Osteoblast (primary cell): ENCODE measurements around the gene KREMEN1. TPM values are rescaled to one million over a fixed set of nuclear protein-coding genes. Genes with fewer than 3 reads are reported as not detected.
A peak's percentile ranks its signal among the peaks of the same experiment; 100 is the strongest.

Source experiments
- DNase-seq: peaks from one replicate; pipeline ENCODE4 v3.0.0; 2011; ENCODE audit warnings: low spot score, mixed read lengths; ENCODE audit not compliant: insufficient read length; ENCODE audit errors: missing footprints
- H2AFZ ChIP-seq: 2 replicates; pipeline ENCODE4 v1.6.0; 2011; ENCODE audit warnings: mild to moderate bottlenecking, low read length
- H3K27ac ChIP-seq: 2 replicates; pipeline ENCODE4 v1.5.1; 2011; ENCODE audit warnings: mild to moderate bottlenecking, low read depth, low read length, moderate library complexity
- H3K27me3 ChIP-seq: 2 replicates; pipeline ENCODE4 v1.6.0; 2012; ENCODE audit warnings: mild to moderate bottlenecking, control low read depth, inconsistent platforms, low read length, moderate library complexity; ENCODE audit not compliant: insufficient read depth
- H3K36me3 ChIP-seq: 2 replicates; pipeline ENCODE4 v1.5.1; 2011; ENCODE audit warnings: mild to moderate bottlenecking, low read length, control low read depth, moderate library complexity; ENCODE audit not compliant: insufficient read depth
- H3K4me1 ChIP-seq: 2 replicates; pipeline ENCODE4 v1.5.1; 2011; ENCODE audit warnings: mild to moderate bottlenecking, low read length, control low read depth, moderate library complexity; ENCODE audit not compliant: insufficient read depth
- H3K4me2 ChIP-seq: 2 replicates; pipeline ENCODE4 v1.6.0; 2011; ENCODE audit warnings: mild to moderate bottlenecking, low read length; ENCODE audit not compliant: insufficient read depth
- H3K4me3 ChIP-seq: fragments of 200-600 bp; sonication (generic); 3 replicates; pipeline ENCODE4 v1.5.1; 2012; ENCODE audit warnings: mild to moderate bottlenecking, low read length, inconsistent platforms; ENCODE audit not compliant: insufficient read depth
- H3K79me2 ChIP-seq: 2 replicates; pipeline ENCODE4 v1.6.0; 2012; ENCODE audit warnings: mild to moderate bottlenecking, low read length, control low read depth, inconsistent platforms; ENCODE audit not compliant: insufficient read depth
- H3K9me3 ChIP-seq: 2 replicates; pipeline ENCODE4 v1.5.1; 2011; ENCODE audit warnings: low read depth, low read length, control low read depth
- H4K20me1 ChIP-seq: 2 replicates; pipeline ENCODE4 v1.6.0; 2012; ENCODE audit warnings: mild to moderate bottlenecking, low read length, control low read depth; ENCODE audit not compliant: insufficient read depth
- total RNA-seq: library from RNA; depleted of rRNA; stranded (reverse); fragments of >200 nt; gene quantifications from 2 replicates; pipeline ENCODE4 v1.2.3, GENCODE V29; 2012
- TF ChIP-seq, protein P1 (sequence below): IDR thresholded peaks from 2 replicates; pipeline ENCODE4 v1.5.1; 2011; ENCODE audit warnings: mild to moderate bottlenecking, low read depth, low read length, moderate library complexity; ENCODE audit errors: extremely low read depth

KREMEN1 gene
- total RNA-seq, 1 donor = 6.5 TPM

DNA sequence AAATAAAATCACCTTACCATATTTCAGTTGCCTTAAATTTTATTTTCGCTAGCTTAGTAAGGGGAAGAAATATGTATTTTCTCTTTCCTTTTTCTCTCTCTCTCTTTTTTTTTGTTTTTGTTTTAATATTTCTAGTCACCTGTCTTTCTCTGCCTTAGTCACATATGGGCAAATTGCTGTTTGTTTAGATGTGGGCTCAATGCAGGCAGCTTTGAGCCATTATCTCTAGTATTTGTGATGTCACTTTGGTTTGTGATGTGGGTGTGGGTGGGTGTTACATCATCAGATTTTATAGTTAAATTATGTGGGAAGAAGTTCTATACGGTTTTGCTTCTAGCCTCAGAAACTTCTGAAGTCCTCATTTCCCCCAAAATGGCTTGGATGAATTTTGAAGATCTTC, 11.1 kb upstream of the KREMEN1 start, which contains the start of gene C22orf31:
C22orf31 (minus strand) TSS at position 59 of the 400 bp plus-strand sequence; CDS start at position 20, 39 bp downstream.
- H3K4me2 ChIP-seq = no peak within 1 kb of the TSS
- no peak within 1 kb of the TSS for H3K4me3 ChIP-seq
- TF ChIP-seq, protein P1, sequence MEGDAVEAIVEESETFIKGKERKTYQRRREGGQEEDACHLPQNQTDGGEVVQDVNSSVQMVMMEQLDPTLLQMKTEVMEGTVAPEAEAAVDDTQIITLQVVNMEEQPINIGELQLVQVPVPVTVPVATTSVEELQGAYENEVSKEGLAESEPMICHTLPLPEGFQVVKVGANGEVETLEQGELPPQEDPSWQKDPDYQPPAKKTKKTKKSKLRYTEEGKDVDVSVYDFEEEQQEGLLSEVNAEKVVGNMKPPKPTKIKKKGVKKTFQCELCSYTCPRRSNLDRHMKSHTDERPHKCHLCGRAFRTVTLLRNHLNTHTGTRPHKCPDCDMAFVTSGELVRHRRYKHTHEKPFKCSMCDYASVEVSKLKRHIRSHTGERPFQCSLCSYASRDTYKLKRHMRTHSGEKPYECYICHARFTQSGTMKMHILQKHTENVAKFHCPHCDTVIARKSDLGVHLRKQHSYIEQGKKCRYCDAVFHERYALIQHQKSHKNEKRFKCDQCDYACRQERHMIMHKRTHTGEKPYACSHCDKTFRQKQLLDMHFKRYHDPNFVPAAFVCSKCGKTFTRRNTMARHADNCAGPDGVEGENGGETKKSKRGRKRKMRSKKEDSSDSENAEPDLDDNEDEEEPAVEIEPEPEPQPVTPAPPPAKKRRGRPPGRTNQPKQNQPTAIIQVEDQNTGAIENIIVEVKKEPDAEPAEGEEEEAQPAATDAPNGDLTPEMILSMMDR = no peak
- H3K27me3 ChIP-seq = peaks cover under 1% of the 10 kb centered on the region
- H4K20me1 ChIP-seq = no peaks in the 10 kb centered on the region
- no peak within 1 kb of the TSS for H2AFZ ChIP-seq
- H3K9me3 ChIP-seq = no peaks in the 10 kb centered on the region
- DNase-seq = peak; percentile 58
- no peaks in the 10 kb centered on the region for H3K36me3 ChIP-seq
- H3K4me1 ChIP-seq = no peaks in the 10 kb centered on the region
- no peak within 1 kb of the TSS for H3K27ac ChIP-seq
- H3K79me2 ChIP-seq = no peaks in the 10 kb centered on the region

DNA sequence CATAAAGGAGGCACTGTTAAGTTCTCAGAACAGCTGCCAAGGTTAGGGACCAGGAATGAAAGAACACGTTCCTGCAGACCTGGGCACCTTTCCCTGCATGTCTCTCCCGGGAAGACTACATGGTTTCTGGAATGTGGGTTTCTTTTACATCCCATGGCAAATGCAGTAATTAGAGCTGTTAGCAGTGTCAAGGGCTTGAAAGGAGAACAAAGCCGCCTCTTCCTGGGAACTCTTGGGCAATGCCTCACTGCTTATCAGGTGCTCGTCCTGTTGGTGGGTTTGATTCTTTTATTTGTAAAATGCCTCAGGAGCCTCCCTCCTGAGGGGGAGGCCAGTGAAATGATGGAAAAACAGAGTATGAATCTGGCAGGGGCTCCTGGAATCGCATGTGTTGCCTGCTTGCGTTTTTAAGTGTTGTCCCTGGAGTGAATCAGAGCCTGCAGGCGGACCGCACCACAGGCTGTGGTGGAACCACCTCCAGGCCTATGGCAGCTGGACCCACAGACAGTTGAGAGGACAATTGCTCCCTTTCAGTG, 10.5 kb upstream of the KREMEN1 start:
- TF ChIP-seq, protein P1 = no peak
- Histone ChIP-seq H3K4me3 (no peak overlapping the region), H3K27ac (no peak overlapping the region), H3K79me2 (no peaks in the 10 kb centered on the region), H3K4me1 (no peaks in the 10 kb centered on the region), H3K27me3 (peaks cover 2% of the 10 kb centered on the region), H2AFZ (no peak overlapping the region), H3K4me2 (no peak overlapping the region), H4K20me1 (no peaks in the 10 kb centered on the region), H3K9me3 (no peaks in the 10 kb centered on the region), H3K36me3 (no peaks in the 10 kb centered on the region)
- peak; percentile 60 for DNase-seq

DNA sequence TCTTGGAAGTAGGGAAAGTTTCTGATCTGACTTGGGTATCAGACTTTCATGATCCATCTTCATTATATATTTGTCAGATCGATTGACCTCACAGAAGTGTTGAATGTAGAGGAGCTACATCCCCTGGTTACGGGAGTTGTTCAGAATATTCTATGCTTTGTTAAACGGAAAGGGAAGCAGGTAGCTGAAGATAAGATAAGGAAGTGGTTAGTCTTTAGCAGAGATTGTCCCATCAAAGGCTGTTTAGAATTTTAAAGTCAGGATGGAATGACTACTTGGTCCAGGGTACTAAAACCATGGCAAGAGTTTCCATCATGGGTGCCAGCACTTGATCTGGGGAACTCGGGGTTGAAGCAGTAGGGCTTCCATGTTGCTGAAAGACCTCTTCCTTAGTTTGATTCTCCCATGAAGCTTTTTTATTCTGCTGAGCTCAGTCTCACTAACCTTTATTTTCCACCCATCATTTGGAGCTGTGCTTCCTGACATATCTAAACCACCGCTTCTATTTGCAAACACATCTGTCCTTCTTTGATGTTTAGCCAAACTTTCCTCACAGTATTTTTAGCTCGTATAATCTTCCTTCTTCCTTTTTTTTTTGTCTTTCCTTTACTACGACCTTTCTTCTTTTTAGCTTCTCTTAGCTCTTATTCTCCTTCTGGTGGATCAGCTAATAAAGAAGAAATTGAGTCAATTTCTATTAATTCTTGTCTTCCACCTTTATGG, 7.2 kb upstream of the KREMEN1 start:
- Histone ChIP-seq H3K4me1 (no peaks in the 10 kb centered on the region), H3K27ac (no peak overlapping the region), H3K36me3 (no peaks in the 10 kb centered on the region), H3K79me2 (no peaks in the 10 kb centered on the region), H3K27me3 (peaks cover 2% of the 10 kb centered on the region), H2AFZ (no peak overlapping the region), H3K9me3 (no peaks in the 10 kb centered on the region), H3K4me3 (no peak overlapping the region), H4K20me1 (no peaks in the 10 kb centered on the region), H3K4me2 (no peak overlapping the region)
- TF ChIP-seq, protein P1 = no peak
- DNase-seq = peak; percentile 48

DNA sequence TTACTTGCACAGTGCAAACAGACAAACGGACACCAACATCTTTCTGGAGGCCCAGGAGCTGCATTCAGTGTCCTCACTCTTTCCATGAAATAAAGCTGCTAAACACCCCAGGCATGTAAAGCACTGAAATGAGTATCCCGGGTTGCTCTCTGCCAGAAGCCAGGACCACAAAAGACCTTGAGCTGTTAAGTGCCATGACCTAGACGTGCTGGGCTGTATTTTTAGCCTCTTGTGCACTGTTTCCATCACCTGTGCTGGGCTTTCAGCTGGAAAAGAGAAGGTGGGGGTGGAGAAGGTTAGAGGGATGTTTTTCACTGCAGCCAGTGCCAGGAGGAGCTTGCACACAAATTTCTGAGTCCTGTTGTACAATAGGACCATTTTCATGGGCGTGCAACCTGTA, 3.4 kb upstream of the KREMEN1 start:
- no peaks in the 10 kb centered on the region for H3K36me3 ChIP-seq
- H4K20me1 ChIP-seq = no peaks in the 10 kb centered on the region
- H3K27me3 ChIP-seq = peaks cover 16% of the 10 kb centered on the region
- DNase-seq = no peak
- H3K4me1 ChIP-seq = peaks cover 8% of the 10 kb centered on the region
- TF ChIP-seq, protein P1 = no peak
- H3K79me2 ChIP-seq = no peaks in the 10 kb centered on the region
- H2AFZ ChIP-seq = no peak overlapping the region
- no peak overlapping the region for H3K4me3 ChIP-seq
- no peak overlapping the region for H3K27ac ChIP-seq
- no peak overlapping the region for H3K4me2 ChIP-seq
- H3K9me3 ChIP-seq = no peaks in the 10 kb centered on the region
